GM21390 (cell line): ENCODE results near the gene POLR2B.
"Not testable (repeated sequence)": the region's sequence is repeated elsewhere in the genome, so short reads cannot be mapped to it uniquely, and the experiment has no call there.

Source experiments
- ATAC-seq: cut with Tn5 transposase; IDR thresholded peaks from one replicate; pipeline ENCODE4 v1.9.1; 2021; ENCODE audit not compliant: unreplicated experiment

POLR2B gene

DNA sequence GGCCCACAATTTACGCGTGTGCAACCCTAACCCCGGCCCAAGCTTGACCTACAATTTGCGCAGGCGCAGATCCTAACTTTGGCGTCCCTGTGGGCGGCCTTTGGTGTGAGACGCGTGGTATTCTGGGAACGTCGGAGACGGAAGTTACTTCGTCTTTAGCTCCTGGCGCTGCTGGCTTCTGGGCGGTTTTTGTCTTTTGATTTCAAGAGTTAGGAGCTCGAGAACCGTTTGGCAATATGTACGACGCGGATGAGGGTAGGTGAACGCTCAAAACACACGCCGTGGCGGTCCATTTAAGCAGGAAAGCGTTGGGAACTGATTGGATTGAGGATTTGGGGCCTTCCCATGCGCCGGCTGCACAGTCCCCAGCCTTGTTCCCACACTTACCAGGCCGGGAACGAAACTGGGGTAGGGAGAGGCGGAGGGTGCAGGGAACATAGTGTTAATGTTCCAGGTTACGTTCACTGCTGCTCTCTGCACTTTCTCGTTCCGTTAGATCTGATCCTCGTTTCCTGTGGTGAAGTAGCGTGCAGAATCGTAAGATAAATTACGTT lies at the start of gene POLR2B:
POLR2B (plus strand) TSS at position 147 of the 554 bp plus-strand sequence; CDS start at position 237, 90 bp downstream.
- ATAC-seq = peak; percentile 50

DNA sequence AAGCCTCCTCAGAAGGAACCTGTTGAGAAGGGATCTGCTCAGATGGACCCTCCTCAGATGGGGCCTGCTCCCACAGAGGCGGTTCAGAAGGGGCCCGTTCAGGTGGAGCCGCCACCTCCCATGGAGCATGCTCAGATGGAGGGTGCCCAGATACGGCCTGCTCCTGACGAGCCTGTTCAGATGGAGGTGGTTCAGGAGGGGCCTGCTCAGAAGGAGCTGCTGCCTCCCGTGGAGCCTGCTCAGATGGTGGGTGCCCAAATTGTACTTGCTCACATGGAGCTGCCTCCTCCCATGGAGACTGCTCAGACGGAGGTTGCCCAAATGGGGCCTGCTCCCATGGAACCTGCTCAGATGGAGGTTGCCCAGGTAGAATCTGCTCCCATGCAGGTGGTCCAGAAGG lies 48.1 kb upstream of the POLR2B start:
- no peak for ATAC-seq

- no peak for ATAC-seq
Observed at GRCh38 chr4:56931924-56932323, 46.8 kb upstream of the POLR2B start.

GRCh38 chr4:56937262-56937661 lies 41.4 kb upstream of the POLR2B start:
- no peak for ATAC-seq

DNA sequence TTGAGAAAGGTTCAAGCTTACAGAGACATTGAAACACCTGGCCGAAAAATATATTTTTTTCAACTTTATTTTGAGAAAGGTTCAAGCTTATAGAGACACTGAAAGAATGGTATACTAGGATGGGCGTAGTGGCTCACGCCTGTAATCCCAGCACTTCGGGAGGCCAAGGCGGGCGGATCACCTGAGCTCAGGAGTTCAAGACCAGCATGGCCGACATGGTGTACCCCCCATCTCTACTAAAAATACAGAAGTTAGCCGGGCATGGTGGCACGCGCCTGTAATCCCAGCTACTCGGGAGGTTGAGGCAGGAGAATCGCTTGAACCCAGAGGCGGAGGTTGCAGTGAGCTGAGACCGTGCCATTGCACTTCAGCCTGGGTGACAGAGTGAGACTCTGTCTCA lies 38.9 kb upstream of the POLR2B start:
- not testable (repeated sequence) for ATAC-seq

DNA sequence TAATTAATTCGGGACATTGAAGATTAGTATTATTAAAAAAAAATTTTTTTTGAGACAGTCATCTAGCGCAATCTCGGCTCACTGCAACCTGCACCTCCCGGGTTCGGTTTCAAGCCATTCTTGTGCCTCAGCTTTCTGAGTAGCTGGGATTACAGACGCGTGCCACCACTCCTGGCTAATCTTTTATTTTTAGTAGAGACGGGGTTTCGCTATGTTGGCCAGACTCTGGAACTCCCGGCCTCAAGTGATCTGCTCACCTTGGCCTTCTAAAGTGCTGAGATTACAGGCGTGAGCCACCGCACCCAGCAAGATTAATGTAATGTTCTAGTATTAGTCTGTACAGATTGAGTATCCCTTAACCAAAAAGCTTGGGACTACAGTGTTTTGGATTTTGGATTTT lies 38.3 kb upstream of the POLR2B start:
- ATAC-seq = no peak

DNA sequence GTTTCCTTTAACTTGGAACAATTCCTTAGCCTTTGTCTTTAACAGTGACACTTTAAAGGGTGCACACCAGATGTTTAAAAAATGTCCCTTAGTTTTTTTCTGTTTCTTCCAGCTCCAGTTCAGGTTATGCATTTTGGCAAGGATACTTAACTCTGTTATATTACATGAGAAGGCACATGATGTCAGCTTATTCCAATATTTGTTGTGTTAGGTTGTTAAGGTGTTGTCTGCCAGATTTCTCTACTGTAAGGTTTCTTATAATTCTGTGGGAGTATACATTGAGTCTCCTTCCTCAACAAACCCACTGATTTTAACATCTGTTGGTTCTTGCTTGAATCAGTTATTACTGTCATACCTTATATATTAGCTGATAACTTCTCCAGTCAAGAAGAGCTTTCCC lies 37.7 kb upstream of the POLR2B start:
- no peak for ATAC-seq

DNA sequence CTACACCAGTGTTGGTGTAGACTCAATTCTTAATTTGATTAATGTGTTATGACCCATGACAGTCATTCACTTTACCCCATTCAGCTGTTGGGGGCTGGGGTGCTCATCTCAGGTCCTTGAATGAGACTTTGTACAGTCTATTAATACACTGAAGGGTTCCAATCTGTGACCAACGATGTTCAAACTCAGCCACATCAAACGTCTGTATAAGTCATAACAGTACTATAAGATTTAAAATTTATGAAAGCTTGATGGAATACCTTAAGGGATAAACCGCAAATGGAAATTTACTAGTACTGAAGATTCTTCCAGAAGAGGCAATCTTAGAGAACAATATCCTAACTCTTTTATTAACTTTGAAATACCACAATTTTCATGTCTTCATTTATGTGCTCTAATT lies 37.3 kb upstream of the POLR2B start:
- ATAC-seq = no peak

DNA sequence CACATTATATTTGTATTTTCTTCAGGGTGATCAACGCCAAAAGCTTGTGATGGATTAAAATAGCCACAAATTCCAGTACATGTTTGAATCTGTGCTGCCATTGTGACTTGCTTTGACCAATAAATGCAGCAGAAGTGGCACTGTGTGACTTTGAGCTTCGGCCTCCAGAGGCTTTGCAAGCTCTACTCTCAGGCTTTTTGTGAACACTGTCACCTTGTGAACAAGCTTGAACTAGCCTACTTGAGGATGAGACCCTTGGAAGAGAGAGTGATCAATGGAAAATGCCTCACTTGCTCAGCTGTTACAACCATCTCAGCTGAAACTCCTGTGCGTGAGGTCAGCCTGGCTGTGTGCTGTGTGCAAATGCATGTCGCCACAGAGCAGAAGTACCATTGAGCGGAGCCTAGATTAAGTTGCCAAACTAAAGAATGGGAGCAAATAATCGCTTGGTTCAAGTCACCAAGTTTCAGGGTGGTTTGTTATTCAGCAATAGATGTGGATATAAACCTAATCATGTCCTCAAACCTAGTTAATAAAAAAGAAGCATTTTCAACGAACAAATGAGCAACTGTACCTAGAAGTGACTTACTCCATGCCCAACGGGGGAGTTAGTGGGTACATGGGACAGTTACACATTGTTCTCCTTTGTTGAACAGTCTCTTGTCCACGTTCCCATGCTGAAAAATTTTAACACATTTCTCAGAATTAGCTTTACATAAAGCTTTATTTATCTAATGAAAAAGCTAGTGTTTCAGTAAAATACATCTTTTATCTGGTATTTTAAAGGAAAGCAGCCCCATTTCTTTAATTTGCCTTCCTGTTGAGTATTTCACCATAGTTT lies 24.8 kb upstream of the POLR2B start:
- ATAC-seq = no peak

DNA sequence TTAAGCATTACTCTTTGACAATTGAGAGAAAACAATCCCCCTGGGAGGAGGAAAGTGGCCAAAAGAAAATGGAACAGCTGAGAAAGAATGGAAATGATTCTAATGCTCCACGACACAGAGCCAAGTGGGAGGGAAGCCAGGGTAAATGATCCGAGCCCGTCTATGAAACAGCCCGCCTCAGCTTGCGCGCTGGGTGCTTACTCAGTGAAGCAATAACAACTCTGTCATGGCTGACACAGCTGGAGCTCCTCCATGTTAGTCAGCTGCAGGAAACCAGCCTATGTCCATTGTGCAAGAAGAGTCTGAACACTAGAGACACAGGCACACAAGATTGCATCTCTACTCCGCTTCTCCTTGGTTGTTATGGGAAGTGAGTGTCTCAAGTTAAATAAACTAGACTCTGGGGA lies 20.6 kb upstream of the POLR2B start:
- no peak for ATAC-seq

DNA sequence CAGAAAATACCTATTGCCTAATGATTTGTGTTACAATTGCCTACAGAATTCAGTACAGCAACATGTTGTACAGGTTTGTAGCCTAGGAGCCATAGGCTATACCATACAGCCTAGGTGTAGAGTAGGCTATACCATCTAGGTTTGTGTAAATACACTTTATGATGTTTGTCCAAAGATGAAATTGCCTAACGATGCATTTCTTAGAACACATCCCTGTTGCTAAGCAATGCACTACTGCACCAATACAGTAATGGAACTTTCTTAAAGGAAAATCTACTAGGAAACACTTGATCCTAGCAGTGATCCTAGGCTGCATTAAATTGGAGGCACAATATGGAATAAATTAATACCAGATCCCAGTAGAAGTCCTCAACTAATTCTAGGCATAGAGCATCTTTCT lies 19.6 kb upstream of the POLR2B start:
- no peak for ATAC-seq

- no peak for ATAC-seq
Observed at GRCh38 chr4:56961107-56961500, 17.6 kb upstream of the POLR2B start.

- no peak for ATAC-seq
Observed at GRCh38 chr4:56971383-56971782, 7.3 kb upstream of the POLR2B start.

DNA sequence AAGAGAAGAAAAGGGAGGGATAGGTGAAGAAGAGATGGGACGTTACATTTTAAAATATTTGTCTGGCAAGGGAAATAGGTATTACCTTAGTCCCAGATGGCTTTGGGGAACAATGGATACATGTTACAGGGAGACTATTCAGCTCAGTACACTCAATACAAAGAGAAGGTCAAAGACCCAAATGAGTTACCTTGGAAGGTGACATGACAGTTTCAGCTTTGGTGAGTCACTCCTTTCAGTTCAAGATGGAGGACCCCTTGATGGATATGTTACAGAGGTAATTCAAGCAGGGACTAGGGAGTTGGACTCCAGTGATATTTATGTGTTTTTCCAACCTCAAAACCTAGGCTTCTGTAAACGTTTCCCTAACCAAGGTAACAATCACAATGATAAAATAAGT lies 6.3 kb upstream of the POLR2B start:
- ATAC-seq = no peak

GRCh38 chr4:56972809-56973208 lies 5.9 kb upstream of the POLR2B start:
- no peak for ATAC-seq

GRCh38 chr4:56973336-56973735 lies 5.4 kb upstream of the POLR2B start:
- ATAC-seq = no peak

GRCh38 chr4:56976283-56976836 lies 2.3 kb upstream of the POLR2B start:
- ATAC-seq = no peak

GRCh38 chr4:56976837-56977320 lies 1.8 kb upstream of the POLR2B start:
- ATAC-seq = peak; percentile 28

- peak; percentile 82 for ATAC-seq
Observed at GRCh38 chr4:56977321-56978012, 1.2 kb upstream of the POLR2B start, which contains the start of gene NOA1. Gene NOA1, minus strand, starts transcription at chr4:56977606. Its CDS starts 21 bp downstream, at chr4:56977585.

GRCh38 chr4:56979421-56980072 lies 851 bp downstream of the POLR2B start:
- no peak for ATAC-seq

DNA sequence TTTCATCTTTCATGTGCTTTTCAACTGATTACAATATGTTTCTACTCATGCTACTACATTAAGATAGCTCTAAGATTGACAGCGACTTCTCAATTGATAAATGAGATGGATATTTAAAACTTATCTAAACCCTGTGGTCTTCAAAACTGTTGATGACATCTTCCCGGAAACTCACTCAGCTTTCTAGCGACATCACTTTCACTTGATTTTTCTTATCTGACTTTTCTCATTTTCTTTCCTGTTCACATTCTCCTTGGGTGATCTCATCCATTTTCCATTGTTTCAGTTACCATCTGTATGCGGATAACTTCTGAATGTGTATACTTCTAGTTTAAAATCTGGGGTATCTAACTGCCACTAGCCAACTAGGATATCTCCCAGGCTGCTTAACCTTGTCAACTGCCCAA lies 3.1 kb downstream of the POLR2B start:
- ATAC-seq = no peak
